HG03439 (cell line): ENCODE data around the gene GRWD1.

Experiments used
- ATAC-seq: cut with Tn5 transposase; IDR thresholded peaks from one replicate; pipeline ENCODE4 v1.9.1; 2021; ENCODE audit warnings: mild to moderate bottlenecking, moderate library complexity; ENCODE audit not compliant: unreplicated experiment

Gene GRWD1

DNA sequence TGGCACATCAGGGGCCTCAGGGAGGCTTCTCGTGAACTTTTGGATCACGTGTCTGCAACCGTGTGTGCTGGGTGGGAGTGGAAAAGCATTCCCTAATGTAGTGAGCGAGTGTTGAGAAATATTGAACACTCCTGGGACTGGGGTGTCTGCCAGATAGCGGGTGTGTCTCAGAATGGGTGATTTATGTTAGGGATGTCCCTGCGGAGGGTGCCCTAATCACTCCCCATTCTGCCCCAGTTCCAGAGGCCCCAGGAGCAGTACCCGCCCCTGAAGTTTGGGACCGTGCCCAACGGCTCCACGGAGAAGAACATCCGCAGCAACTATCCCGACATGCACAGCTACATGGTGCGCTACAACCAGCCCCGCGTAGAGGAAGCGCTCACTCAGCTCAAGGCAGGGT lies 24.2 kb upstream of the GRWD1 start:
- no peak for ATAC-seq

DNA sequence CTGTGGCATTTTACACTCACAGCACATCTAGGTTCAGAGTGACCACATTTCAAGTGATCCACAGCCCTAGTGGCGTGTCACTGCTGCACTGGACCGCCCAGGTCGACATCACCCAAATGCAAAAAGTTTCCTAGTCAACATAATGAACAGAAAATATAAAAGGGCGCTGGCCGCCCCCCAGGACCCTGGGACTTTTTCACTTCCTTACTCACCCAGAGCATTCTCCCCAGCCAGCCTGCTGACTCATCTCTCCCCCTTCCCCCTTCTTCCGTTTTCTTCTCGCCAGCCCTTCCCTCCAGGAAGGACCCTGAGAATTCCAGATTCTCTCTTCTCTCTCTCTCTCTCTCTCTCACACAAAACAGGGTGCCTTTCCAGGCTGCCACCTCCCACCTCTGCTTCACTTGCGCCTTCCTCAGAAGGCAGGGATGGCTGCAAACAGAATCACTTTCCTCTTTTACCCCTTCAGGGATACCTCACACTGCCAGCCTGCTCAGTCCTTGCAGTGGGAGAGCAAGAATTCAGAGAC lies 21.0 kb upstream of the GRWD1 start:
- no peak for ATAC-seq

DNA sequence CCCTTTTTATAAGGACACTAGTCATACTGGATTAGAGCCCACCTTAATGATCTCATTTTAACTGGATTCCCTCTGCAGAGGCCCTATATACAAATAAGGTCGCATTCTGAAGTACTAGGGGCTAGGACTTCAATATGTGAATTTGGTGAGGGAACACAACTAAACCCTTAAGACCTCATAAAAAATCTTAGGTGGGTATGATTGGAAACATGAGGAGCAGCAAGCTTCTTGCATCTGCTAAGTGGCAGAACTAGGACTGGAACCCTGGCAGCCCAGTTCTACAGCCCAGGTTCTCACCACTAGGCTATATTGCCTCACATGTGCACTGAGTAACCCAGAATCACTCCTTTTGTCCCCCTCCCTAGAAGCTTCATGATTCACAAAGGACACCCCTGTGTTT lies 17.1 kb upstream of the GRWD1 start:
- ATAC-seq = no peak

DNA sequence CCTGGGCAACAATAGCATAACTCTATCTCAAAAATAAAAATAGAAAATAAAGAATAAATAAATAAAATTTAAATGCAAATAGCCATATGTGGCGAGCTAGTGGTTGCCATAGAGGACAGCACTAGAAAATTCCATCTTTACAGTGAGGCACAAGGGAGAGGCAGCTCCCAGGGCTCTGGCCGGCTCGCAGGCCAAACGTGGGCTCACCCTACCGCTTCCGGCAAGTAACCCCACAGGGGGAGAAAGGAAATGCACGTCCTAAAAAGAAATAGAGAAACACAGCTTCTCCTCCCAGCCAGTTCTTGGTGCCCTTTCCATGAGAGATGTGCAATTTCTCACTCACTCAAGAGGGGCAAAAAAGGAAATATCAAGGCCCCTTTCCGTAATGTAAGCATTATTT lies 12.4 kb upstream of the GRWD1 start:
- no peak for ATAC-seq

DNA sequence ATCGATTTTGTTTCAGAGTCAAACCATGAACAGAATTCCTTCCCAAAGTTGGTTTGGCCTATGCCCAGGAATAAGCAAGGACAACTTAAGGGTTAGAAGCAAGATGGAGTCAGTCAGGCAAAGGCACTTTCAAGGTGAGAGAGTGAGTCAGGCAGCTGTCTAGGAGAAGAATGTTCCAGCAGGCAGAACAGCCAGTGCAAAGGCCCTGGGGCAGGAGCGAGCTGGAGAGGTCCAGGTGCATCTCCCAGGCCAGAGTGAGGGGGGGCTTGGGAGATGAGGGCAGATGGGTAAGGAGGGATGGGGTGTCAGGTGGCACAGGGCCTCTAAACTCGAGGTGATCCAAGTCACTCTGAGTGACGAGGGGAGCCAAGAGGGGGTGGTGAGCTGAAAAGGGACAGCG lies 9.2 kb upstream of the GRWD1 start:
- ATAC-seq = no peak

DNA sequence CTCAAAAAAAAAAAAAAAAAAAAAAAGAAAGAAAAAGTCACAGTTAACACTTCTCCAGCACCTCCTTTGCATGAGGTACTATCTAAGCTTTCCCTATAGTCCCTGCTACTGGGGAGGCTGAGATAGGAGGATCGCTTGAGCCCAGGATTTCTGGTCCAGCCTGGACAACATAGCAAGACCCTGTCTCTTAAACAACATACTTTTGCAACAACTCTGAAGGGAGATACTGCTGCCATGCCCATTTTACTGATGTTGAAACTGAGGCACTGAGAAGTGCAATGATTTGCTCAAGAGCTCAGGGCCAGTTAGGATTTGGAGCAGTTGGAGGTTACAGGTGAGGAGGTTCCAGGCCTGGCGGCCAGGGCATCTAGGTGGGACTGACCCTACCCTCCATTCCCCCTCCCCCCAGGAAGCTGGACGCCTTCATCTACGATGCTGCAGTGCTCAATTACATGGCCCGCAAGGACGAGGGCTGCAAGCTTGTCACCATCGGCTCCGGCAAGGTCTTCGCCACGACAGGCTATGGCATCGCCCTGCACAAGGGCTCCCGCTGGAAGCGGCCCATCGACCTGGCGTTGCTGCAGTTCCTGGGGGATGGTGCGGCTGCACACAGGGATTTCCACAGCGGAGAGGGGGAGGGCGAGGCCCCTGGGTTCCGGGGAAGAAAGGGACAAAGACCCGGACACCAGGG lies 4.3 kb upstream of the GRWD1 start:
- no peak for ATAC-seq

DNA sequence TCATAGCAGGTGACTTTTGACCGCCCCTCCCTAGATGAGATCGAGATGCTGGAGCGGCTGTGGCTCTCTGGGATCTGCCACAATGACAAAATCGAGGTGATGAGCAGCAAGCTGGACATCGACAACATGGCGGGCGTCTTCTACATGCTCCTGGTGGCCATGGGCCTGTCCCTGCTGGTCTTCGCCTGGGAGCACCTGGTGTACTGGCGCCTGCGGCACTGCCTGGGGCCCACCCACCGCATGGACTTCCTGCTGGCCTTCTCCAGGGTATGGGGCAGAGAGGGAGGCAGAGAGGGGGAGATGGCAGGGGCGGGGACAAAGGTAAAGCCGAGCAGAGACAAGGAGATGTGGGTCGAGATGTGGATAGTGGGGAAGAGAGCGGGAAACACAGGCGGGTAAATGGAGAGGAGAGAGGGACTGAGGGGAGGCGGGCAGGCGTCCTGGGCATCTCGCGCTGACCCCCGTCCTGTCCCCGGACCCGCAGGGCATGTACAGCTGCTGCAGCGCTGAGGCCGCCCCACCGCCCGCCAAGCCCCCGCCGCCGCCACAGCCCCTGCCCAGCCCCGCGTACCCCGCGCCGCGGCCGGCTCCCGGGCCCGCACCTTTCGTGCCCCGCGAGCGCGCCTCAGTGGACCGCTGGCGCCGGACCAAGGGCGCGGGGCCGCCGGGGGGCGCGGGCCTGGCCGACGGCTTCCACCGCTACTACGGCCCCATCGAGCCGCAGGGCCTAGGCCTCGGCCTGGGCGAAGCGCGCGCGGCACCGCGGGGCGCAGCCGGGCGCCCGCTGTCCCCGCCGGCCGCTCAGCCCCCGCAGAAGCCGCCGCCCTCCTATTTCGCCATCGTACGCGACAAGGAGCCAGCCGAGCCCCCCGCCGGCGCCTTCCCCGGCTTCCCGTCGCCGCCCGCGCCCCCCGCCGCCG lies 3.4 kb upstream of the GRWD1 start:
- ATAC-seq = no peak

DNA sequence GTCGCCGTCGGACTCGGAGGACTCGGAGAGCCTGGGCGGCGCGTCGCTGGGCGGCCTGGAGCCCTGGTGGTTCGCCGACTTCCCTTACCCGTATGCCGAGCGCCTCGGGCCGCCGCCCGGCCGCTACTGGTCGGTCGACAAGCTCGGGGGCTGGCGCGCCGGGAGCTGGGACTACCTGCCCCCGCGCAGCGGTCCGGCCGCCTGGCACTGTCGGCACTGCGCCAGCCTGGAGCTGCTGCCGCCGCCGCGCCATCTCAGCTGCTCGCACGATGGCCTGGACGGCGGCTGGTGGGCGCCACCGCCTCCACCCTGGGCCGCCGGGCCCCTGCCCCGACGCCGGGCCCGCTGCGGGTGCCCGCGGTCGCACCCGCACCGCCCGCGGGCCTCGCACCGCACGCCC lies 2.5 kb upstream of the GRWD1 start:
- ATAC-seq = no peak

DNA sequence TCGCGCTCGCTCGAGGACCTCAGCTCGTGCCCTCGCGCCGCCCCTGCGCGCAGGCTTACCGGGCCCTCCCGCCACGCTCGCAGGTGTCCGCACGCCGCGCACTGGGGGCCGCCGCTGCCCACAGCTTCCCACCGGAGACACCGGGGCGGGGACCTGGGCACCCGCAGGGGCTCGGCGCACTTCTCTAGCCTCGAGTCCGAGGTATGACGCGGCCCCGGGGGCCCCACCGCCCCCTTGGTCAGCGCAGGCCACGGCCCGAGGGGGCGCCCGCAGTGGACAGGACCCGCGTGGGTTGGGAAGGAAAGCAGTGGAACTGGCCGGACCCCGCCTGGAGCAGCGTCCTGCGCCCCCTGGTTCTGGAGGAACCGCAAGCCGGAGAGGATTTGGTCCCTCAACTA lies 2.1 kb upstream of the GRWD1 start:
- ATAC-seq = no peak

DNA sequence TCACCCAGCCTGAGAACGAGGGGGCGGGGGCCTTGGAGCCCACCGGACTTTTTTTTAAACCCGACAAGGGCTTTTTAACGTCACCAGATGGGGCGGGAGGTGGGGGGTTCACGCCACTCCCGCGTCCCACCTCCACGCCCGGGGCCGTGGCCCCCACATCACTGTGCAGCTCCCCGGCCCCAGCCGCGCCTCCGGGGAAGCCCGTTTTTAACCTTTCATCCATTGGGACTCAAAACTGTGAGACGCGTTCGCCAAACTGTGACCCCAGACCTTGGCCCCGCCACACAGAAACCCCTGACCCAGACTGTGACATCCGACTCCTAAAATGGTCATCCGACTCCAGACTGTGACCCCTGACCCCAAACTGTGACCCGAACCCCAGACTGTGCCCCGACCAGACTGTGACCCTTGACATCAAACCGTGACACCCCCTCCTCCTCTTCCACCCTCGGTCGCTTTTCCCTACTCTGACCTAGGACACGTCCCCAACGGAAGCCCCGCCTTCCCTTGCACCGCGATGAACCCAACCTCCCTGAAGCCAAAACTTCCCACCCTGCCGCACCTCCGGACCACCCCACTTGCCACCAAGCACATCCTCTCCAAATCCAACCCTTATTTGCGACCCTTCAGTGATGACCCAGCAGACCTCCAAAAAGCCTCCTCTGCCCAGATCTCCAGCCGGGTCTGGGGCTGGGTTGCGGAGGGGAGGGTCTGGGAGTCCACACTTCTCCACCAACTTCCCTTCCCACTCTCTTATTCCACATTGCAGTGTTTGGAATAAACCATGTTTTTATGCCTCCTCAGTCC lies 1.5 kb upstream of the GRWD1 start:
- no peak for ATAC-seq

DNA sequence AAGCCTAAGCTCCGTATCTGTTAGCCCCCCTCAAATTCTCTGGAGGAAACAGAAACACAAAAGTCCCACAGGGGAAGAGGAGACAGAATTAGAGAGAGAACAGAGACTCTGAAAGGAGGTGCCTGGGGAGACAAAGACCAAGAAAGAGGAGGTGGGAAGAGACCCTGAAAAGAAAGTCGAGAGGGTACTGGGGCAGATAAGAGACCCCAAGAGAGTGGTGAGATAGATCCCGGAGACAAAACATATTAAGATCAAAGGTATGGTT lies 915 bp upstream of the GRWD1 start:
- no peak for ATAC-seq

DNA sequence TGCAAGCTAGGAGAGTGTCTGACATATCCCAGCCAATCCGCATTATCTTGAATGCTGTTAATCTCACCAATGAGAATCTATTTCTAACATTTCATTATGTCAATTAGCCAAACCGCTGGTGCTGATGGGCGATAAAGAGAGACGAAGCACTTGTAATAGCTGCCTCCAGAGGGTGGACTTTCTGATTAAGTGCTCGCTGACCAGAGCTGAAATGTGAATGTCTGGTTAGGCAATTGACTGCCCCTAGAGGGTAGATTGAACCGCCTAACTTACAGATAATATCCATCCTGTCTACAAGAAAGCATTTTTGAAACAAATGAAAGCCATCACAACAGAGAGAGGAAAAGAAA lies 552 bp upstream of the GRWD1 start:
- peak; percentile 10 for ATAC-seq

DNA sequence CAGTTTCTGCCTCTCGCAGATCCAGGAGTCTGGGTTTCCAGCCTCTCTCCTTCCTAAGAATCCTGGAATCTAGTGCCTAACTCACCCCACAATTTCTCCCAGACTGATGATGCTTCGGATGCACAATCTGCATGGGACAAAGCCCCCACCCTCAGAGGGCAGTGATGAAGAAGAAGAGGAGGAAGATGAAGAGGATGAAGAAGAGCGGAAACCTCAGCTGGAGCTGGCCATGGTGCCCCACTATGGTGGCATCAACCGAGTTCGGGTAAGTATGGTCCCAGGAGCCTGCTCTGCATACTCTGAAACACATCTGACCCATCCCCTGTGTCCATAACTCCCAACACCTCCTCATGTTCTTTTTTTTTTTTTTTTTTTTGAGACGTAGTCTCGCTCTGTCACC lies 796 bp downstream of the GRWD1 start:
- ATAC-seq = no peak

DNA sequence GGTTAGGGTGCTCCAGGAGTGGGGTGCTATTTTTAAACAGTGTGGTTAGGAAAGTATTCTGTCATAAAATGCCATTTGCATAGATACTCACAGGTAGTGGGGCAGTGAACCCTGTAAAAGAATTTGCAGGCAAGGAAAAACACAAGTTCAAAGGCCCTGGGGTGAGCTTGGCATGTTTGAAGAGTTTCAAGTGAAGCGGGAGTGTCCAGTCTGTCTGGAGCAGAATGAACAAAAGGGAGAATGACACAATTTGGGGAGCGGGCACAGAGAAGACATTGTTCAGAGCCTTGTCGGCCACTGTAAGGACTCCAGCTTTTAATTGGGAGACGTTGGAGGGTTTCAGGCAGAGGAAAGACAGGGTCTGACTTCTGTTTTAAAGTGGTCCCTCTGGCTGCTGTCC lies 2.8 kb downstream of the GRWD1 start:
- no peak for ATAC-seq

DNA sequence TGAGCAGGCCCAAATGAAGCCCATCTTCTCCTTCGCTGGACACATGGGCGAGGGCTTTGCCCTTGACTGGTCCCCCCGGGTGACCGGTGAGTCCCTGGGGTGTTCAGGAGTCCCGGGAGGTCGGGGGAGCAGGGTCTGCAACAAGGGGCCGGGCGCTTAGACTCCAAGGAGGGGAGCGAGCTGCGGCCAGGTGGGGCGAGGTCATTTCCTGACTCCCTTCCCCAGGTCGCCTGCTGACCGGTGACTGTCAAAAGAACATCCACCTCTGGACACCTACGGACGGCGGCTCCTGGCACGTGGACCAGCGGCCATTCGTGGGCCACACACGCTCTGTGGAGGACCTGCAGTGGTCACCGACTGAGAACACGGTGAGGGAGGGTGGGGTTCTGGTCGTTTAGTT lies 4.7 kb downstream of the GRWD1 start:
- no peak for ATAC-seq

DNA sequence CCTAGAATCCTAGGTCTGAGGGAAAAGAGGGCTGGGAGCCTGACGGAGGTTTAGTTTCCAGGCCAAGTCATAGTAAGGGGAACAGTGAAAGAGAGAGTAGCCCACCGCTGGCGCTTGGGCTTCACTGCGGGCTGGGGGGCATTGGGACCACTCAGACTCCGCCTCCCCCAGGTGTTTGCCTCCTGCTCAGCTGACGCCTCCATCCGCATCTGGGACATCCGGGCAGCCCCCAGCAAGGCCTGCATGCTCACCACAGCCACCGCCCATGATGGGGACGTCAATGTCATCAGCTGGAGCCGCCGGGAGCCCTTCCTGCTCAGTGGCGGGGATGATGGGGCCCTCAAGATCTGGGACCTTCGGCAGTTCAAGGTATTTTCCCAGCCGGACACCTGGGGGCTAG lies 5.1 kb downstream of the GRWD1 start:
- no peak for ATAC-seq

DNA sequence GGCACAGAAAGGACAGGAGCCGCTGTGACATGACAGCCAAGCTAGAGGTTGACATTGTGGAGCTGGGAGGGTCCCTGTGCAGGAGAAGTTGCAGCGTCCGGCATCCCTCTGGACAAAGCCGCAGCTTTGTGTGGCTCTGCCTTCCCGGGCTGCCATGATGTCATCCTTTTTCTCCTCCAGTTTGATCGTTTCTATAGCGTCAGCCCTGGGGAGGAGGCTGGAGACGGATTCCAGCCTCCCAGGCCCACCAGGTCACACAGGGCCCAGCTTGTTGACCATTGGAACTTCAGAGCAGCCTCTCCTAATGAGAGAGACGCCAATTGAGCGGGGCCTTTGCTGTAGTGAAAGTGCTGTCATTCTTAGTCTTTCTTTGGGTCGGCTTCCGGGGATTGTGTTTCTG lies 5.8 kb downstream of the GRWD1 start:
- no peak for ATAC-seq

DNA sequence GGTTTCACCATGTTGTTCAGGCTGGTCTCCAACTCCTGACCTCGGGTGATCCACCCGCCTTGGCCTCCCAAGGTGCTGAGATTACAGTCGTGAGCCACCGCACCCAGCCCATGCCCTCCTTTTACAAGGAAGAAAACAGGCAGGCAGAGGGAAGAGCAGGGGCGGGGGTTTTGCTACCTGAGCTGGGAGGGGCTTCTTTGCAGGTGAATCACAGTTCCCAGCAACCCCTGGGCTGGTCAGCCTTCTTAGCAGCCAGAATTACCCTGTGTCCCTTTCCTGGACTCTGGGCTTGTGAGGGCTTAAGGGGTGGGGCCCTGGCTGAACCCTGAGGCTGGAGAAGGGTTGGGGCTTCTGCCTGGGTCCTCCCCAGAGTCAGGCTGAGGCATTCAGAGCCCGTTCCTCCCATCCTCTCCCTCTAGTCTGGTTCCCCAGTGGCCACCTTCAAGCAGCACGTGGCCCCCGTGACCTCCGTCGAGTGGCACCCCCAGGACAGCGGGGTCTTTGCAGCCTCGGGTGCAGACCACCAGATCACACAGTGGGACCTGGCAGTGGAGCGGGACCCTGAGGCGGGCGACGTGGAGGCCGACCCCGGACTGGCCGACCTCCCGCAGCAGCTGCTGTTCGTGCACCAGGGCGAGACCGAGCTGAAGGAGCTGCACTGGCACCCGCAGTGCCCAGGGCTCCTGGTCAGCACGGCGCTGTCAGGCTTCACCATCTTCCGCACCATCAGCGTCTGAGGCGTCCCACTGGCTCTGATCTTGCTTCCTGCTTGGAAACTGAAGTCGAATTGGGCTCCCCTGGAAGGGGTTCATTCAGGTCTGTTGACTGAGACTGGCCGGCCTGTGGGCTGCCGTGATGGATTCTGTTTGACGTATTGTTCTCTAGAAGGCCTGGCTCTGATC lies 6.8 kb downstream of the GRWD1 start:
- no peak for ATAC-seq

DNA sequence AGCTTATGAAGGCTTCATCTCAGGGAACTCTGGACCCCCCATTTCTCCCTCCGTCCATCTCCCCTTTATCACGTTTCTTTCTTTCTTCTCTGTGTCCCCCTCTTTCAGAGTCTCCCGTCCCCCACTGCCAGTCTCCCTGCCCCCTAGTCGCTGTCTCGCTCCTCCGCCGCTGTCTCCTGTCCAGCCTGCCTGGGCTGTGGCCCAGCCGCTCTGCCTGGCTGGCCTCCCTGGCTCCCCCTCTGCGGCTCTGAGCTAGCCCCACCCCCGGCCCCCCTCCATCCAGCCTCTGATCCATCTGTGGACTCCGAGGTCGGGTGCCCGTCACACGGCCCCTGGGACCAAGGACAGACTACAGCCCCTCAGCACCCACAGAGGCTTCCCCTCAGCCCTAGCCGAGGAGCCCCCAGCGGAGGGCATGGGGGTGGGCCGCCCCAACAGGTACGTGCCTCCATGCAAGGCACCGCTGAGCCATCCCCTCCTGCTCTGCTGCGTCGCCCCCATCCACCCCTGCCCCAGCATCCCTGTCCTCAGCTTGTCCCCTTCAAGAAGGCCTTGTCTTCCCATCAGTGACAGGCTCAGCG lies 8.5 kb downstream of the GRWD1 start:
- no peak for ATAC-seq

DNA sequence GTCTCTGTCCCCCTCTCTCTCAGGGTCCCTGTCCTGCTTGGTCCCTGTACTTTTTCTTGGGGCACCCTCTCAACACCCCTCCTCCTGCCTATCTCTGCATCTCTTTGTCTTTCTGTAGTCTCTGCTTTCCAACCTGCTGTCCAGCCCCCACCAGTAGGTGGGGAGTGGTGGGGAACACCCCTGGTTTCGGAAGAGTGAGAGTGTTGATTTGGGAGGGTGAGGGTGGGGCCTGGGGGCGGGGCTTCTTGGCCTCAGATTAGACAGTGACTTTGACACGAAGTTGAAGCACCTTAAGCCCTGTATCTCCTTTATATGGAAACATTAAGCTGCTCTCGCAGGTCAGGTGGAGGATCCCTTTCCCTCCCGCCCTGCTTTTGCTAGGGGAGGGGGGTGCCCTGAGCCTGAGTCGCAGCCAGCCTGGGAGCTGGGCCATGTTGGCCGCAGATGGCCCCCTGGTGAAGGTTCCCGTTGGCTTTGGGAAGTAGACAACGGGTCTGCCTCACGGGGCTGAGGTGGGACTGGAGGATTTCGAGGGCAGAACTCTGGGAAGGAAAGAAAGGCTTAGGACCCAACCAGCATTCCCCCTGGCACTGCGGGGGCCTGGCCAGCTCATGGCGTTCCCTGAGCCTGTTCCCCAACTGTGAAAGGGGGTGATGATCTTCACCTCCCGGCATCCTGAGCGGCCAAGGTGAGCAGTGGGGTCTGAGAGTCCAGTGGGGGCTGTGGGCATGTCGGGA lies 9.6 kb downstream of the GRWD1 start, which contains the start of gene KCNJ14:
TSS of gene KCNJ14 (plus strand) at position 404 of the 737 bp plus-strand sequence. CDS start 6,151 bp downstream, outside the sequence.
- ATAC-seq = no peak
